GM19452 (cell line): ENCODE data around the gene SPAAR.
"Not testable (repeated sequence)": the region's sequence is repeated elsewhere in the genome, so short reads cannot be mapped to it uniquely, and the experiment has no call there.

ENCODE experiments used
- ATAC-seq: cut with Tn5 transposase; IDR thresholded peaks from one replicate; pipeline ENCODE4 v1.9.1; 2021; ENCODE audit not compliant: unreplicated experiment

Gene SPAAR

GRCh38 chr9:35909274-35909673 lies at the start of gene SPAAR:
SPAAR (plus strand) TSS chr9:35909490; CDS start chr9:35910464, 974 bp downstream.
- no peak for ATAC-seq

GRCh38 chr9:35859990-35860339 lies 49.3 kb upstream of the SPAAR start:
- no peak for ATAC-seq

DNA sequence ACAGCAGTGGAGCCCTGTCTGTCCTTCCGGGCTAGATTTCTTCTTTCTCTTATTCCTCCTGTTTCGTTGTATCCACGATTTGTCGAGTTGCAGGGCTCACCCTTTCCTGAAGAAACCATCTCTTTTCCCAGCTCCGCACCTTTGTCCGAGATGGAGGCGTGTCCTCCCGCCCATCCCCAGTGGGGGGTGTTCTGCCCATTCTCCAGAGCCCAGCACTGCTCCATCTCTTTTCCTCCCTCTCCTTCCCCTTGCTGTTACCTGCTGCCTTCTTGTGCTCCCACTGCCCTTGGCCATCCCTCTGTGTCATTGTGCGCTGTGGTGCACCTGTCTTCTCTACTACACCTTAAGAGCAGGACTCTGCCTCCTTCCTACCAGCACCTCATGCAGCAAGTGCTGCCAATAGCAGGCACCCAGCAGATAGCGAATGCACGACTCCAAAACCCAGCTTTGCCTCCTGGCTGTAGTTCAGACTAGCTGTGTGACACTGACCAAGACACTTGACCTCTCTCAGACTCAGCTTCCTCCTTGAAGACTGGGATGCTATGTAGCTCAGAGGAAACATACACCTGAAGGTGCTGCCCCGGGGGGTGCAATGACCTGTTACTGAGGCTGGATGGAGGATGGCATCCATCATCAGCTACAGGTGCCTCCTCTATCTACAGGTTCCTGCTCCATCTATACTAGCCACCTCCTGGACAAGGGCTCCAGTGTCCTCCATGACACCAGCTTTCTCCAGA lies 48.0 kb upstream of the SPAAR start:
- no peak for ATAC-seq

DNA sequence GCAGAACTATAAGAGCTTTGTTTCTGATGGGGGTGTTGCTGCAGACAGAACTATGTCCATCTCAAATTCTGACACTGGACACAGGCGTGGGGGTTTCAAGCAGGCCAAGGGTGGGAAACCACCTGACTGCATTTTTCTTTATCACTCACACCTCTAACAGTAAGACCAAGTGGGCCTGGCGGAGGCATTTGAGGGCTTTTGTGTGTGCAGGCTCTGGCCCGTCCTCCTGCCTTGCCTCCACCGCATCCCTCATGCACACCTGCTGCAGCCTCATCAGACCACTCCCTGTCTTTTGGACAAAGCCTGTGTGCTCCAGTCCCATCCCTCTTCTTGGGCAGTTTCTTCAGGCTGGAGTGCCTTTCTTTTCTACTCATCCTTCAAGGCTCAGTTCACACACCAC lies 47.0 kb upstream of the SPAAR start:
- no peak for ATAC-seq

DNA sequence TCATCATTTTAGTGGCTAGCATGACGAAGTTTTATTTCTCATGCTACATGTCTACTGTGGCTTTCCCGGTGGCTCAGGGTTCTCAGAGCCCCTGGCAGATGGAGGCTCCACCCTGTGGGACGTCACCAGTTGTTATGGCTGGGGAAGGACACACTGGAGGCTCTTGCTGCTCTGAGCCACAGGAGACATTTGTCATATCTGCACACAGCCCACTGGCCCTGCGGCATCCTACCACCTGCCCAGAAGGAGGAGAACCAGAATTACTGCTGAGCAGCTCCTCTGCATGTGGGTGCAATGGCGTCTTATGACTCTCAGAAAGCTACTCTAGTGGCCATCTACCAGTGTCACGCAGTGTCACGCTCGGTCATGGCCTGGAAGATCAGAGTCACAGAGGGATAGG lies 45.7 kb upstream of the SPAAR start:
- ATAC-seq = no peak

GRCh38 chr9:35864695-35865255 lies 44.5 kb upstream of the SPAAR start:
- no peak for ATAC-seq

DNA sequence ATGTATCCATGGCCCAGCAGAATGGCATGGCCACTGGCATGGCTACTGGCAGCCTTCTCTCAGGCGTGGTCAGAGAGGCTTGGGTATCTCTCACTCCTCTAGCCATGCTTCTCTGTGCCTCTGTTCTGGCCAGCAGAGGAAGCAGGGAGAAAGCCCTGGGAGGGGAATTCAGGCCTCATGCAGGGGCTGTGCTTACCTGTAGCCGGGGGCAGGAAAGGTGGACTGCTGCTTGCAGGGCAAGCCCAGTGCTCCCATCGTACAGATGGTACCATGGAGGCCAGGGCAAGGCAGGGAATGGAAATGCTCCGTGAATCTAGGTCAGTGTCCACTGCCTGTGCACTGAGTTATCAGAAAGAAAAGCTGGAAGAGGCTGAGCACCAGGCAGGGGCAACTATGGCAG lies 41.8 kb upstream of the SPAAR start:
- no peak for ATAC-seq

- no peak for ATAC-seq
Measured at GRCh38 chr9:35868933-35869332, 40.4 kb upstream of the SPAAR start.

DNA sequence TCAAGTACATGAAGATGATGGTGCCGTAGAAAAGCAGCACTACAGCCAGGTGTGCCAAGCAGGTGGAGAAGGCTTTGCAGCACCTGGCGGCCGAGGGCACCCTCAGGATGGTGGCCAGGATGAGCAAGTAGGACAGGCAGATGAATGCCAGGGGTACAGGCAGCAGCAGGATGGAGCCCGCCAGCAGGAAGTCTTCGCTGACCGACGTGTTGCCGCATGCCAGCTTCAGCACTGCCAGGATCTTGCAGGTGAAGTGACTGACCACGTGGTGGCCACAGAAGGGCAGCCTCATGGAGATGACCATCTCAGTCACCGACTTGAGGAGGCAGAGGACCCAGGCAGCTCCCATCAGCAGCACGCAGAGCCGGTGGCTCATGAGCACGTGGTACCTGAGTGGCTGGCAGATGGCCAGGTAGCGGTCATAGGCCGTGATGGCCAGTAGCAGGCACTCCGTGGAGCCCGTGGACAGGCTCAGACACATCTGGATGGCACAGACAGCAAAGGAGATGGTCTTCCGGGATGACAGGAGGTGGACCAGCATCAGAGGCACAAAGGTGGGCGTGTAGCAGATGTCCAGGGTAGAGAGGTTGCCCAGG lies 39.6 kb upstream of the SPAAR start:
- no peak for ATAC-seq

DNA sequence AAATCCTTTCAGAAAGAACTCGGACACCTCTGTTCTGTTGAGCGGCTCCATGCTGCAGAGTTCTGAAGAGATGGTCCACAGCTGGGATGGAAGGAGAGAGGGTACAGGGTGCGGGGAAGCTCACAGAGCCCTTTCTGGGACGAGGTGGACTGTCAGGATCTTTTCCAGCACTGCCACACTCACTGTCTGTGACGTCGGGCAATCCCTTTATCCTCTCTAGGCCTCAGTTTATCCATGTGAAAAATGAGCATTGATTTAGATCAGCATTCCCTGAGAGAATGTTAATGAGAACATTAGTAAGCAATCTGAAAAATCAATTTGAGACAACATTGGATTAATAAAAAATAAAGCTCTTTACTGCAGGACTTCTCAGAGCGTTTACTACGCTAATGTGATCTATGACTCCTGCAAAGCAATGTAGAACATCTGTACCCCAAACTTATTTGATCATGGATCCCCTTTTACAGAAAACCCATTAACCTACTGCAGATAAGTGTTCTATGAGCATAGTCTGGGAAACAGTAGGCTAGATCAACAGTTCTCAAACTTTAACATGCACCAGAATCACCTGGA lies 38.9 kb upstream of the SPAAR start, which contains the start of gene OR13J1:
Gene OR13J1 (minus strand): TSS at position 51 of the 573 bp plus-strand sequence. CDS start 0 bp downstream, at position 51.
- ATAC-seq = no peak

DNA sequence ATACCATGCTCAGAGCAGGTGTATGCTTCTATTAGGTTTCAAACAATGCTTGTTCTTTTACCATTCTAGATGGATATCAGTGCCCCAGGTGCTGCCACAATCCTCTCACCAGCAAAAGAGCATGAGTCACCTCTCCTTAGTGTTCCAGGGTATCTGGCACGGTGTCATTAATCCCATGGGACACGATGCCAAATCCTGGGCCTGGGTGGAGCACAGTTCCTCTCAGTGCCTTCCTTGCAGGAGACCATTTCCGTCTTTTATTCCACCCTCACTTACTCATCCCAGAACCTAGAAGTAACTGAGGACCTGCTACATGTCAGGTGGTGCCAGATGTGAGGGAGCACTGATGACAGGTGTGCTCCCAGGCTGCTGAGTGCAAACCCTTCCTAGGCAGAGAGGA lies 37.7 kb upstream of the SPAAR start:
- no peak for ATAC-seq

DNA sequence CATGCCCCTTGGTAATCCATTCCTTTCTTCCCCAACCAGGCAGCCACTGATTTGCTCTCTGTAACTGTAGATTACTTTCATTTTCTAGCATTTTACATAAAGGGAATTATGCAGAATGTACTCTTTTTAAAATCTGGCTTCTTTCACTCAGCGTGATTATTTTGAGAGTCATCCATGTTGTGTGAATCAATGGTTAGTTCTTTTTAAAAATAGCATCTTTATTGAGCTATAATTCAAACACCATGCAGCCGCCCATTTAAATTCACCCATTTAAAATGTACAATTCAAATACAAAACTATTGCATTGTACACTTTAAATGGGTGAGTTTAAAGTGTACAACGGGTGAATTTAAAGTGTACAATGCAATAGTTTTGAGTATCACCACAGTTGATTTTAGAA lies 36.8 kb upstream of the SPAAR start:
- ATAC-seq = no peak

GRCh38 chr9:35882263-35882848 lies 26.9 kb upstream of the SPAAR start:
- no peak for ATAC-seq

- ATAC-seq = no peak
Measured at GRCh38 chr9:35882996-35883395, 26.3 kb upstream of the SPAAR start.

DNA sequence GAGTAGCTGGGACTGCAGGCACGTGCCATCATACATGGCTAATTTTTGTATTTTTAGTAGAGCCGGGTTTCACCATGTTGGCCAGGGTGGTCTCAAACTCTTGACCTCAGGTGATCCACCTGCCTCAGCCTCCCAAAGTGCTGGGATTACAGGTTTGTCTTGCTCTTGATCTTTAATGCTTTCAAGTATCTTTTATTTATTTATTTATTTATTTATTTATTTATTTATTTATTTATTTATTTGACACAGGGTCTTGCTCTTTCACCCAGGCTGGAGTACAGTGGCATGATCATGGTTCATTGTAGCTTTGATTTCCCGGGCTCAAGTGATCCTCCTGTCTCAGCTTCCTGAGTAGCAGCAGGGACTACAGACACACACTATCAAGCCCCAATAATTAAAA lies 24.4 kb upstream of the SPAAR start:
- ATAC-seq = not testable (repeated sequence)

- no peak for ATAC-seq
Measured at GRCh38 chr9:35891646-35892045, 17.6 kb upstream of the SPAAR start.

GRCh38 chr9:35892051-35892450 lies 17.2 kb upstream of the SPAAR start:
- ATAC-seq = no peak

GRCh38 chr9:35896570-35896969 lies 12.7 kb upstream of the SPAAR start:
- no peak for ATAC-seq

- not testable (repeated sequence) for ATAC-seq
Measured at GRCh38 chr9:35897376-35898099, 11.8 kb upstream of the SPAAR start.

- ATAC-seq = no peak
Measured at GRCh38 chr9:35898337-35898736, 11.0 kb upstream of the SPAAR start.

GRCh38 chr9:35899021-35899420 lies 10.3 kb upstream of the SPAAR start:
- no peak for ATAC-seq
